ENCODE results near the gene ALAS1.

DNA sequence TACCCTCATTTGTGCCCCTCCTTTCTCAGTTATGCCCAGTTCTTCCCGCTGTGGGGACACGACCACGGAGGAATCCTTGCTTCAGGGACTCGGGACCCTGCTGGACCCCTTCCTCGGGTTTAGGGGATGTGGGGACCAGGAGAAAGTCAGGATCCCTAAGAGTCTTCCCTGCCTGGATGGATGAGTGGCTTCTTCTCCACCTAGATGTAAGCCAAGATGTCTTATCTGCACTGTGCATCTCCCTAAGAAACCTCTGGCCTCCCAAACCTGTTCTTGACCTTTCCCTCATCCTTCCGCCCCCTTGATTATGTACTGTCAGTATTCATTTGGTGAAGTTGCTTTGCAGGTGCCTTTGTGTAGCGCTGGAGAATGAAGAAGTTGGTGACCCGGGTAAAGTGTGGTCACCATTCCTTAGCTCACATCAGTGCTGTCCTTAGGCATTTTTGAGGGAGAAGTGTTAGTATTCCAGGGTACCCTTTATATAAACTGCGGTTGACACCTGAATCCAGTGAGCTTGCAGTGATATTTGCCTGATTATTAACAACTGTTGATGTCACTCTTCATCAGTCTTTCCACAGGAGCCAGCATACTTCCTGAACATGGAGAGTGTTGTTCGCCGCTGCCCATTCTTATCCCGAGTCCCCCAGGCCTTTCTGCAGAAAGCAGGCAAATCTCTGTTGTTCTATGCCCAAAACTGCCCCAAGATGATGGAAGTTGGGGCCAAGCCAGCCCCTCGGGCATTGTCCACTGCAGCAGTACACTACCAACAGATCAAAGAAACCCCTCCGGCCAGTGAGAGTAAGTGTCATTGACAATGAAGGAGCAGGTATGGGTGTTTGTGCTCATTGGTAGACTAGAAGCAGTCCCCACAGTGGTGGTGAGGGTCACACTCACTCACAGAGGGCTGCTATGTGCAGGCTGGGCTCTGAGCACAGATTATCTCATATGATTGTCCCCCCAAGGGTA is 966 bp downstream of the ALAS1 start:
- TF ChIP-seq, protein P1, sequence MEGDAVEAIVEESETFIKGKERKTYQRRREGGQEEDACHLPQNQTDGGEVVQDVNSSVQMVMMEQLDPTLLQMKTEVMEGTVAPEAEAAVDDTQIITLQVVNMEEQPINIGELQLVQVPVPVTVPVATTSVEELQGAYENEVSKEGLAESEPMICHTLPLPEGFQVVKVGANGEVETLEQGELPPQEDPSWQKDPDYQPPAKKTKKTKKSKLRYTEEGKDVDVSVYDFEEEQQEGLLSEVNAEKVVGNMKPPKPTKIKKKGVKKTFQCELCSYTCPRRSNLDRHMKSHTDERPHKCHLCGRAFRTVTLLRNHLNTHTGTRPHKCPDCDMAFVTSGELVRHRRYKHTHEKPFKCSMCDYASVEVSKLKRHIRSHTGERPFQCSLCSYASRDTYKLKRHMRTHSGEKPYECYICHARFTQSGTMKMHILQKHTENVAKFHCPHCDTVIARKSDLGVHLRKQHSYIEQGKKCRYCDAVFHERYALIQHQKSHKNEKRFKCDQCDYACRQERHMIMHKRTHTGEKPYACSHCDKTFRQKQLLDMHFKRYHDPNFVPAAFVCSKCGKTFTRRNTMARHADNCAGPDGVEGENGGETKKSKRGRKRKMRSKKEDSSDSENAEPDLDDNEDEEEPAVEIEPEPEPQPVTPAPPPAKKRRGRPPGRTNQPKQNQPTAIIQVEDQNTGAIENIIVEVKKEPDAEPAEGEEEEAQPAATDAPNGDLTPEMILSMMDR (IDR thresholded peaks at IDR 0.05; ENCODE audit: low read length) = no peak
- TF ChIP-seq EZH2 (IDR thresholded peaks at IDR 0.05; ENCODE audit: borderline replicate concordance, low read length) = no peak
